NT2/D1 (cell line): ENCODE data around the gene AQP10.
"Not testable (repeated sequence)": the region's sequence is repeated elsewhere in the genome, so short reads cannot be mapped to it uniquely, and the experiment has no call there.

Source experiments
- DNase-seq: peaks from one replicate; pipeline ENCODE4 v3.0.0-alpha.2; 2011; ENCODE audit warnings: low read depth, low spot score
- H3K27me3 ChIP-seq: 2 replicates; pipeline ENCODE4 v1.6.0; 2011; ENCODE audit warnings: mild to moderate bottlenecking; ENCODE audit not compliant: insufficient read length, insufficient read depth
- H3K36me3 ChIP-seq: 2 replicates; pipeline ENCODE4 v1.6.1; 2011; ENCODE audit warnings: mild to moderate bottlenecking, low read length, mixed read lengths; ENCODE audit not compliant: insufficient read depth, insufficient read length
- H3K4me1 ChIP-seq: 2 replicates; pipeline ENCODE4 v1.5.1; 2011; ENCODE audit not compliant: insufficient read depth, insufficient read length
- H3K4me3 ChIP-seq: 2 replicates; pipeline ENCODE4 v1.5.1; 2011; ENCODE audit warnings: low read depth; ENCODE audit not compliant: insufficient read length
- H3K9ac ChIP-seq: 2 replicates; pipeline ENCODE4 v1.6.0; 2011; ENCODE audit warnings: low read depth; ENCODE audit not compliant: insufficient read length
- H3K9me3 ChIP-seq: 2 replicates; pipeline ENCODE4 v1.5.1; 2011; ENCODE audit warnings: mild to moderate bottlenecking, low read length; ENCODE audit not compliant: insufficient read depth
- SUZ12 ChIP-seq: IDR thresholded peaks from 2 replicates; pipeline ENCODE4 v1.6.1; 2011; ENCODE audit not compliant: insufficient read length, insufficient read depth; ENCODE audit errors: extremely low read depth
- YY1 ChIP-seq: IDR thresholded peaks from 2 replicates; pipeline ENCODE4 v1.6.1; 2011; ENCODE audit not compliant: insufficient read length, insufficient read depth
- ZNF274 ChIP-seq: IDR thresholded peaks from 2 replicates; pipeline ENCODE4 v1.6.1; 2011; ENCODE audit warnings: mild to moderate bottlenecking, low read depth, low read length

Gene AQP10, protein sequence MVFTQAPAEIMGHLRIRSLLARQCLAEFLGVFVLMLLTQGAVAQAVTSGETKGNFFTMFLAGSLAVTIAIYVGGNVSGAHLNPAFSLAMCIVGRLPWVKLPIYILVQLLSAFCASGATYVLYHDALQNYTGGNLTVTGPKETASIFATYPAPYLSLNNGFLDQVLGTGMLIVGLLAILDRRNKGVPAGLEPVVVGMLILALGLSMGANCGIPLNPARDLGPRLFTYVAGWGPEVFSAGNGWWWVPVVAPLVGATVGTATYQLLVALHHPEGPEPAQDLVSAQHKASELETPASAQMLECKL

GRCh38 chr1:154320882-154321608, at the start of gene AQP10:
Gene AQP10, plus strand, starts transcription at chr1:154321093. Its CDS starts 63 bp downstream, at chr1:154321156.
- TF ChIP-seq ZNF274 (no peak), YY1 (no peak), SUZ12 (no peak)
- no peaks in the 10 kb centered on the region for H3K36me3 ChIP-seq
- no peak within 1 kb of the TSS for H3K9ac ChIP-seq
- no peak within 1 kb of the TSS for H3K4me3 ChIP-seq
- DNase-seq, result no peak
- peaks cover 3% of the 10 kb centered on the region for H3K4me1 ChIP-seq
- peaks cover 9% of the 10 kb centered on the region for H3K9me3 ChIP-seq
- H3K27me3 ChIP-seq, result peaks cover 11% of the 10 kb centered on the region

GRCh38 chr1:154272217-154272998, 48.5 kb upstream of the AQP10 start, which contains the start of gene HAX1:
Gene HAX1, plus strand, starts transcription at chr1:154272629. Its CDS starts 95 bp downstream, at chr1:154272724.
- TF ChIP-seq ZNF274 (no peak), YY1 (peak; percentile 35)
- no peaks in the 10 kb centered on the region for H3K27me3 ChIP-seq

DNA sequence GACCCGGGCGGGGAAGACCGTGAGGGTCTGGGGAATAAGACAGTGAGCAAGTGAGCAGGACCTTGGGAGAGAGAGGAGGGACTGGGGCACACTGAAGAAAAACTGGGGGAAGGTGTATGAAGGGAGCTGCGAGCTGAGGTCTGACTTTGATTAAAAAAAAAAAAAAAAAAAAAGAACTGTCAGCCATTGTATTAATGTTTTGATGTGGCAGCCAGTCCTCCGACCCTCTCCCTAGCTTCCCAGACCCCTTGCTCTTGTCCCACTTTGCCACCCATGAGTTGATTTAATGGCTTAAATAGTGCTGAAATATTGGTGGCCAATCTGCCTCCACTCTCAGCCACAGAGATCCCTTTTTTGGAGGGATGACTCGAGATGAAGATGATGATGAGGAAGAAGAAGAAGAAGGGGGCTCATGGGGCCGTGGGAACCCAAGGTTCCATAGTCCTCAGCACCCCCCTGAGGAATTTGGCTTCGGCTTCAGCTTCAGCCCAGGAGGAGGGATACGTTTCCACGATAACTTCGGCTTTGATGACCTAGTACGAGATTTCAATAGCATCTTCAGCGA, 47.8 kb upstream of the AQP10 start:
- peak overlapping the region; percentile 90 for H3K4me3 ChIP-seq
- no peak for DNase-seq
- H3K9ac ChIP-seq, result peak overlapping the region; percentile 97
- TF ChIP-seq ZNF274 (no peak), SUZ12 (no peak), YY1 (no peak)
- H3K9me3 ChIP-seq, result no peaks in the 10 kb centered on the region
- peaks cover 4% of the 10 kb centered on the region for H3K4me1 ChIP-seq
- H3K27me3 ChIP-seq, result no peaks in the 10 kb centered on the region
- peaks cover 73% of the 10 kb centered on the region for H3K36me3 ChIP-seq

More at GRCh38 chr1:154272217-154272998, 48.5 kb upstream of the AQP10 start, which contains the start of gene HAX1:
- Histone ChIP-seq H3K9me3 (no peaks in the 10 kb centered on the region), H3K9ac (peak within 1 kb of the TSS; percentile 97), H3K4me3 (peak within 1 kb of the TSS; percentile 90), H3K4me1 (peaks cover 4% of the 10 kb centered on the region), H3K36me3 (peaks cover 70% of the 10 kb centered on the region)
- DNase-seq, result peak; percentile 84

- Histone ChIP-seq H3K9me3 (no peaks in the 10 kb centered on the region), H3K4me1 (peaks cover 4% of the 10 kb centered on the region), H3K4me3 (no peak overlapping the region), H3K27me3 (no peaks in the 10 kb centered on the region), H3K9ac (no peak overlapping the region), H3K36me3 (peaks cover 46% of the 10 kb centered on the region)
- DNase-seq, result peak; percentile 39
- TF ChIP-seq SUZ12 (no peak), ZNF274 (no peak), YY1 (no peak)
Observed at GRCh38 chr1:154276797-154277196, 44.1 kb upstream of the AQP10 start.

DNA sequence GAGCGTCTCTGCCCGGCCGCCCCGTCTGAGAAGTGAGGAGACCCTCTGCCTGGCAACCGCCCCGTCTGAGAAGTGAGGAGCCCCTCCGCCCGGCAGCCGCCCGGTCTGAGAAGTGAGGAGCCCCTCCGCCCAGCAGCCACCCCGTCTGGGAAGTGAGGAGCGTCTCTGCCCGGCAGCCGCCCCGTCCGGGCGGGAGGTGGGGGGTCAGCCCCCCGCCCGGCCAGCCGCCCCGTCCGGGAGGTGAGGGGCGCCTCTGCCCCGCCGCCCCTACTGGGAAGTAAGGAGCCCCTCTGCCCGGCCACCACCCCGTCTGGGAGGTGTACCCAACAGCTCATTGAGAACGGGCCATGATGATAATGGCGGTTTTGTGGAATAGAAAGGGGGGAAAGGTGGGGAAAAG, 33.3 kb upstream of the AQP10 start:
- not testable (repeated sequence) for H3K27me3 ChIP-seq, H3K9ac ChIP-seq, H3K4me3 ChIP-seq, H3K36me3 ChIP-seq, H3K4me1 ChIP-seq, DNase-seq, H3K9me3 ChIP-seq

- Histone ChIP-seq H3K9me3 (peaks cover 4% of the 10 kb centered on the region; the same call in 1 of the 2 replicates), H3K4me3 (no peak overlapping the region), H3K4me1 (no peaks in the 10 kb centered on the region), H3K36me3 (no peaks in the 10 kb centered on the region), H3K27me3 (no peaks in the 10 kb centered on the region), H3K9ac (no peak overlapping the region)
- no peak for DNase-seq
- TF ChIP-seq ZNF274 (no peak), YY1 (no peak), SUZ12 (no peak)
Observed at GRCh38 chr1:154288661-154289060, 32.2 kb upstream of the AQP10 start.
